Type B pancreatic cell (in vitro differentiated cells): ENCODE data around the gene A2M. TPM values are rescaled to one million over a fixed set of nuclear protein-coding genes. Genes with fewer than 3 reads are reported as not detected.

Experiments used
- DNase-seq: peaks from one replicate; pipeline ENCODE4 v3.0.0; 2021; ENCODE audit warnings: mixed read lengths; ENCODE audit not compliant: unreplicated experiment; ENCODE audit errors: extremely low spot score
- H3K27ac Mint-ChIP-seq: 2 replicates; pipeline ENCODE4 v1.8.0; 2021; ENCODE audit warnings: mild to moderate bottlenecking, mixed read lengths
- H3K27me3 Mint-ChIP-seq: 2 replicates; pipeline ENCODE4 v1.8.0; 2021; ENCODE audit warnings: mixed read lengths
- H3K36me3 Mint-ChIP-seq: 2 replicates; pipeline ENCODE4 v1.8.0; 2021; ENCODE audit warnings: mixed read lengths
- H3K4me1 Mint-ChIP-seq: one replicate; pipeline ENCODE4 v1.8.0; 2021; ENCODE audit warnings: mixed read lengths; ENCODE audit not compliant: unreplicated experiment
- H3K4me3 Mint-ChIP-seq: 2 replicates; pipeline ENCODE4 v1.8.0; 2021; ENCODE audit warnings: mild to moderate bottlenecking, mixed read lengths
- H3K9me3 Mint-ChIP-seq: 2 replicates; pipeline ENCODE4 v1.8.0; 2021; ENCODE audit warnings: mixed read lengths
- CTCF ChIP-seq: fragments of 200-600 bp; sonication (generic); conservative IDR thresholded peaks from 2 replicates; pipeline ENCODE4 v1.5.0; 2021; ENCODE audit warnings: antibody characterized with exemption, mild to moderate bottlenecking
- total RNA-seq: library from RNA; stranded (reverse); gene quantifications from 2 replicates; pipeline ENCODE4 v1.2.1, GENCODE V29; 2021; ENCODE audit warnings: low replicate concordance

A2M gene
- total RNA-seq, 1 donor from 2014 or later: 84.9 TPM

GRCh38 chr12:9106610-9107541 lies 8.8 kb downstream of the A2M start:
- no peak for TF ChIP-seq CTCF
- DNase-seq: no peak
- no peak overlapping the region for H3K27ac Mint-ChIP-seq
- H3K27me3 Mint-ChIP-seq: no peaks in the 10 kb centered on the region
- H3K4me3 Mint-ChIP-seq: no peak overlapping the region
- H3K36me3 Mint-ChIP-seq: peaks cover 5% of the 10 kb centered on the region
- no peaks in the 10 kb centered on the region for H3K9me3 Mint-ChIP-seq
- H3K4me1 Mint-ChIP-seq: no peaks in the 10 kb centered on the region

GRCh38 chr12:9106067-9106466 lies 9.7 kb downstream of the A2M start:
- no peak for TF ChIP-seq CTCF
- H3K27ac Mint-ChIP-seq: no peak overlapping the region
- H3K4me3 Mint-ChIP-seq: no peak overlapping the region
- H3K36me3 Mint-ChIP-seq: peaks cover 5% of the 10 kb centered on the region
- H3K4me1 Mint-ChIP-seq: no peaks in the 10 kb centered on the region
- no peaks in the 10 kb centered on the region for H3K27me3 Mint-ChIP-seq
- no peak for DNase-seq
- H3K9me3 Mint-ChIP-seq: no peaks in the 10 kb centered on the region

GRCh38 chr12:9104767-9105423 lies 10.8 kb downstream of the A2M start:
- H3K4me1 Mint-ChIP-seq: no peaks in the 10 kb centered on the region
- no peak overlapping the region for H3K27ac Mint-ChIP-seq
- H3K4me3 Mint-ChIP-seq: no peak overlapping the region
- no peak for TF ChIP-seq CTCF
- H3K9me3 Mint-ChIP-seq: no peaks in the 10 kb centered on the region
- no peak for DNase-seq
- H3K36me3 Mint-ChIP-seq: peaks cover 5% of the 10 kb centered on the region
- no peaks in the 10 kb centered on the region for H3K27me3 Mint-ChIP-seq

GRCh38 chr12:9104087-9104486 lies 11.6 kb downstream of the A2M start:
- DNase-seq: no peak
- no peak for TF ChIP-seq CTCF
- H3K27ac Mint-ChIP-seq: no peak overlapping the region
- H3K36me3 Mint-ChIP-seq: peaks cover 5% of the 10 kb centered on the region
- no peak overlapping the region for H3K4me3 Mint-ChIP-seq
- H3K27me3 Mint-ChIP-seq: no peaks in the 10 kb centered on the region
- no peaks in the 10 kb centered on the region for H3K4me1 Mint-ChIP-seq
- H3K9me3 Mint-ChIP-seq: no peaks in the 10 kb centered on the region

GRCh38 chr12:9103050-9103849 lies 12.5 kb downstream of the A2M start:
- no peaks in the 10 kb centered on the region for H3K27me3 Mint-ChIP-seq
- H3K36me3 Mint-ChIP-seq: no peaks in the 10 kb centered on the region
- DNase-seq: no peak
- no peak overlapping the region for H3K27ac Mint-ChIP-seq
- no peaks in the 10 kb centered on the region for H3K4me1 Mint-ChIP-seq
- no peak for TF ChIP-seq CTCF
- no peak overlapping the region for H3K4me3 Mint-ChIP-seq
- no peaks in the 10 kb centered on the region for H3K9me3 Mint-ChIP-seq
